SK-N-SH (cell line): ENCODE measurements around the gene CISD3. TPM values are rescaled to one million over a fixed set of nuclear protein-coding genes. Genes with fewer than 3 reads are reported as not detected.

Source experiments
- CTCF ChIA-PET: fragments of 300-600, 350-600 bp; formaldehyde crosslinking; extraction: SDS; loops from one replicate; lab custom pipeline; 2021; lab: Yijun Ruan, JAX
- POLR2A ChIA-PET: fragments of 350-600 bp; sonication (Branson Sonifier 250); formaldehyde crosslinking; extraction: SDS; loops from one replicate; lab custom pipeline; 2020; ENCODE audit warnings: antibody characterized with exemption, inconsistent platforms; lab: Yijun Ruan, JAX
- DNase-seq: peaks from one replicate; pipeline ENCODE4 v3.0.0; 2012
- H2AFZ ChIP-seq: fragments of 200-600 bp; sonication (generic); 2 replicates; pipeline ENCODE4 v1.8.1; 2016; ENCODE audit warnings: antibody characterized with exemption, mild to moderate bottlenecking, low read depth
- H3F3A ChIP-seq: fragments of 200-600 bp; sonication (generic); replicated peaks from 2 replicates; pipeline ENCODE3; 2016; ENCODE audit warnings: antibody characterized with exemption, mild to moderate bottlenecking; ENCODE audit not compliant: insufficient read depth
- H3K27ac ChIP-seq, 2 experiments: fragments of 200-500 bp in 1 of 2; fragments of 200-600 bp in 1 of 2; sonication (Bioruptor generic) in 1 of 2; sonication (generic), shearing (Covaris generic) in 1 of 2; 2 replicates each; pipeline versions ENCODE4 v1.5.1 to v1.6.1; 2014 to 2016; ENCODE audit warnings: low read depth in 2 of 2, inconsistent platforms in 1 of 2, low read length in 1 of 2, mild to moderate bottlenecking in 1 of 2, mixed read lengths in 1 of 2
- H3K27me3 ChIP-seq: fragments of 200-600 bp; sonication (generic), shearing (Covaris generic); 2 replicates; pipeline ENCODE4 v1.6.1; 2016; ENCODE audit warnings: mixed run types; ENCODE audit not compliant: insufficient read depth
- H3K36me3 ChIP-seq, 2 experiments: fragments of 200-500 bp in 1 of 2; fragments of 200-600 bp in 1 of 2; sonication (Bioruptor generic) in 1 of 2; sonication (generic) in 1 of 2; replicated peaks in 1 of 2; 2 replicates each; pipeline versions ENCODE3 to v1.5.1; 2014 to 2016; ENCODE audit warnings: low read length in 1 of 2, mild to moderate bottlenecking in 1 of 2; ENCODE audit not compliant: insufficient read depth in 2 of 2, control insufficient read depth in 1 of 2
- H3K4me1 ChIP-seq, 2 experiments: fragments of 200-500 bp in 1 of 2; fragments of 200-600 bp in 1 of 2; sonication (Bioruptor generic) in 1 of 2; sonication (generic), shearing (Covaris generic) in 1 of 2; 2 replicates each; pipeline versions ENCODE4 v1.5.1 to v1.6.1; 2014 to 2016; ENCODE audit warnings: low read depth in 1 of 2, low read length in 1 of 2, mixed run types in 1 of 2; ENCODE audit not compliant: insufficient read depth in 2 of 2, control insufficient read depth in 1 of 2
- H3K4me2 ChIP-seq: fragments of 200-600 bp; sonication (generic), shearing (Covaris generic); 2 replicates; pipeline ENCODE4 v1.6.1; 2017; ENCODE audit warnings: mixed run types
- H3K4me3 ChIP-seq, 2 experiments: fragments of 200-500 bp in 1 of 2; fragments of 200-600 bp in 1 of 2; sonication (Bioruptor generic) in 1 of 2; sonication (generic), shearing (Covaris generic) in 1 of 2; 2 replicates each; pipeline versions ENCODE4 v1.5.1 to v1.8.1; 2014 to 2016; ENCODE audit warnings: low read depth in 2 of 2, inconsistent platforms in 1 of 2, low read length in 1 of 2, mild to moderate bottlenecking in 1 of 2, mixed read lengths in 1 of 2, moderate library complexity in 1 of 2
- H3K79me2 ChIP-seq: fragments of 200-600 bp; sonication (generic); 2 replicates; pipeline ENCODE4 v1.8.1; 2017; ENCODE audit warnings: mild to moderate bottlenecking; ENCODE audit not compliant: insufficient read depth
- H3K9ac ChIP-seq: fragments of 200-600 bp; sonication (generic); 2 replicates; pipeline ENCODE4 v1.6.1; 2017; ENCODE audit warnings: mixed run types
- H3K9me2 ChIP-seq: fragments of 200-600 bp; sonication (generic); 2 replicates; pipeline ENCODE4 v1.6.1; 2017; ENCODE audit warnings: mixed run types
- H3K9me3 ChIP-seq: fragments of 200-600 bp; sonication (generic); 2 replicates; pipeline ENCODE4 v1.6.1; 2017; ENCODE audit warnings: mixed run types, mild to moderate bottlenecking, moderate library complexity
- H4K20me1 ChIP-seq: fragments of 200-600 bp; sonication (generic); 2 replicates; pipeline ENCODE4 v1.6.1; 2017; ENCODE audit warnings: mild to moderate bottlenecking, mixed run types; ENCODE audit not compliant: insufficient read depth
- CHD2 ChIP-seq: fragments of 150-350 bp; IDR thresholded peaks from 2 replicates; pipeline ENCODE4 v1.6.1; 2018; ENCODE audit warnings: low read length; ENCODE audit not compliant: partially characterized antibody
- EP300 ChIP-seq, 2 experiments: IDR thresholded peaks; 2 replicates each; pipeline versions ENCODE4 v1.4.0 to v1.6.1; 2012; ENCODE audit warnings: borderline replicate concordance in 1 of 2, low read depth in 1 of 2, low read length in 1 of 2
- EZH2phosphoT487 ChIP-seq: fragments of 200-600 bp; sonication (generic); IDR thresholded peaks from 2 replicates; pipeline ENCODE4 v1.6.1; 2017; ENCODE audit warnings: low read depth, mixed run types, mild to moderate bottlenecking, antibody characterized with exemption, moderate library complexity, borderline replicate concordance
- FOSL2 ChIP-seq: IDR thresholded peaks from 2 replicates; pipeline ENCODE4 v1.4.0; 2012; ENCODE audit warnings: low read depth, mild to moderate bottlenecking, moderate library complexity, borderline replicate concordance
- FOXJ3 ChIP-seq: sonication (generic); formaldehyde crosslinking; IDR thresholded peaks from 2 replicates; pipeline ENCODE4 v1.5.1; 2020; ENCODE audit warnings: mild to moderate bottlenecking, missing genetic modification reagents
- FOXM1 ChIP-seq: IDR thresholded peaks from 2 replicates; pipeline ENCODE4 v1.4.0; 2012; ENCODE audit warnings: low read depth, mild to moderate bottlenecking
- GATA2 ChIP-seq: sonication (generic); formaldehyde crosslinking; IDR thresholded peaks from 2 replicates; pipeline ENCODE4 v1.5.0; 2020; ENCODE audit warnings: mild to moderate bottlenecking, missing genetic modification reagents
- IRF3 ChIP-seq: fragments of 150-350 bp; IDR thresholded peaks from 2 replicates; pipeline ENCODE4 v1.6.1; 2016; ENCODE audit warnings: mild to moderate bottlenecking, low read depth, low read length
- MEF2A ChIP-seq: IDR thresholded peaks from 2 replicates; pipeline ENCODE4 v1.4.0; 2012; ENCODE audit warnings: low read depth, borderline replicate concordance
- MXI1 ChIP-seq: IDR thresholded peaks from 2 replicates; pipeline ENCODE4 v1.6.1; 2012; ENCODE audit warnings: mild to moderate bottlenecking, low read depth, low read length, improper control_type of control experiment
- NFIC ChIP-seq: IDR thresholded peaks from 2 replicates; pipeline ENCODE4 v1.4.0; 2012; ENCODE audit warnings: borderline replicate concordance
- NRF1 ChIP-seq: IDR thresholded peaks from 2 replicates; pipeline ENCODE4 v1.6.1; 2012; ENCODE audit warnings: low read depth, mild to moderate bottlenecking, low read length
- PBX3 ChIP-seq: IDR thresholded peaks from 2 replicates; pipeline ENCODE4; 2012
- POLR2AphosphoS5 ChIP-seq: IDR thresholded peaks from 2 replicates; pipeline ENCODE4 v1.6.1; 2012; ENCODE audit warnings: low read depth, low read length
- RCOR1 ChIP-seq: fragments of 150-350 bp; IDR thresholded peaks from 2 replicates; pipeline ENCODE4 v1.6.1; 2017; ENCODE audit warnings: antibody characterized with exemption, low read length
- RFX5 ChIP-seq: IDR thresholded peaks from 2 replicates; pipeline ENCODE4 v1.6.1; 2012; ENCODE audit warnings: mild to moderate bottlenecking, improper control_type of control experiment, low read length
- RXRA ChIP-seq: IDR thresholded peaks from 2 replicates; pipeline ENCODE4 v1.4.0; 2012; ENCODE audit warnings: low read depth, mild to moderate bottlenecking, borderline replicate concordance
- SIN3A ChIP-seq: IDR thresholded peaks from 2 replicates; pipeline ENCODE4 v1.6.1; 2012; ENCODE audit warnings: low read depth, mild to moderate bottlenecking, low read length, moderate library complexity, borderline replicate concordance
- TAF1 ChIP-seq: IDR thresholded peaks from 2 replicates; pipeline ENCODE4 v1.6.1; 2012; ENCODE audit warnings: low read depth, mild to moderate bottlenecking, low read length, moderate library complexity, borderline replicate concordance
- YY1 ChIP-seq: IDR thresholded peaks from 2 replicates; pipeline ENCODE4 v1.4.0; 2012; ENCODE audit warnings: low read depth, mild to moderate bottlenecking
- ZBTB33 ChIP-seq: IDR thresholded peaks from 2 replicates; pipeline ENCODE4 v1.4.0; 2012; ENCODE audit warnings: low read depth, borderline replicate concordance
- WGBS: methylation state at CpG from one replicate; pipeline ENCODE4 v1.1.6; 2017; ENCODE audit warnings: low lambda C conversion rate; 5-methylcytosine and 5-hydroxymethylcytosine counted together
- polyA plus RNA-seq, 3 experiments: library from polyadenylated mRNA; depleted of rRNA; stranded (reverse); fragments of >200 nt; gene quantifications; 2 replicates each; pipeline ENCODE4 v1.2.3, GENCODE V29; 2012
- TF ChIP-seq, protein P1 (sequence below): IDR thresholded peaks from 2 replicates; pipeline ENCODE4 v1.4.0; 2012; ENCODE audit warnings: low read depth
- TF ChIP-seq, protein P2 (sequence below): IDR thresholded peaks from 2 replicates; pipeline ENCODE4 v1.6.1; 2012; ENCODE audit warnings: mild to moderate bottlenecking, low read depth, low read length, moderate library complexity

CISD3 gene
- polyA plus RNA-seq, 1 of the 3 experiments (the other 2 are of a cell fraction), result 16.5 TPM

DNA sequence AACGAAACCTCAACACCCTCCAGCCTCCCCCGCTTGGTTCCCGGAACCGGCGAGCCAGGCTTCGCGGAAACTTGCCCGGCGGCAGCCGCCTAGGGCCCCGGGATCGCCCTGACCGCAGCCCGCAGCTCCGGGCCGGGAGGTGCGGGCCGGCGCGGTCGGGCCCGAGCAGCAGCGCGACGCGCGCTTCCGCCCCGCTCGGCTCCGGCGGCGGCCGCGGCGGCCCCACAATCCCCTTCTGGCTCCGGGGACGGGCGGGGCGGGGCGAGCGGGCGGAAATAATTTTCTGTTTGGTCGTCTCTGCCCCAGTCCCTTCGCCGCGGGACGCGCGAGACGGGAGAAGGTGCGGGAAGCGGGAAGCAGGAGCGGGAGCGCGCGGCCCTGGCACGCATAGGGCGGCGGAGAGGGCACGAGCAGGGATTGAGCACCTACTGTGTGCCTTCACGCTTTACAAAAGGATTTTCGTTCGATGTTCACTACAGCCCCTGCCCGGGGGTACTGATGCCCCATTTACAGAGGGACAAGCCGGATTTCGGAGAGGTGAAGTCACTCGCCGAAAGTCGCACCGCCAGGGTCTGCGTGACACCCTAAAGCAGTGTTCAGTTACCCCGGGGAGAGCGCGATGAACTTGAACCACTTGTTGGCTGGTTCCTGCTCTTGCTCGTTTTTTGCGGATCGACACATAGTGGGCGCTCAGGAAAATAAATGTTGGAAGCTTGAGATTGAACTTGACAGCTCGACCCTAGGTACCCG is 27.8 kb upstream of the CISD3 start:
- H3K9ac ChIP-seq, result peak overlapping the region; percentile 75
- ChIA-PET POLR2A (interaction anchor here (0.6 to 1.5 kb wide), 2 partner anchors 29 to 223 kb away, joined by 3 to 5 read pairs; partner anchors contain the start of genes CISD3 and LASP1NB), CTCF (interaction anchor here (0.6 to 1.7 kb wide), 5 partner anchors 9 to 174 kb away, joined by 3 to 10 read pairs (median 4); no protein-coding TSS in a partner anchor)
- H3K27me3 ChIP-seq, result no peaks in the 10 kb centered on the region
- H3K9me2 ChIP-seq, result no peaks in the 10 kb centered on the region
- H3K4me2 ChIP-seq, result peak overlapping the region; percentile 81
- peak overlapping the region; percentile 94 for H2AFZ ChIP-seq
- 49% methylated on average over 17 of the region's 81 CpGs for whole genome bisulfite sequencing
- H3K79me2 ChIP-seq, result peaks cover 30% of the 10 kb centered on the region; the same call in 1 of the 2 replicates
- H3K4me3 ChIP-seq, result peak overlapping the region; percentile 71 to 81
- peaks cover 8% of the 10 kb centered on the region; the same call in 1 of the 2 replicates for H4K20me1 ChIP-seq
- H3K4me1 ChIP-seq, result peaks cover 10 to 36% of the 10 kb centered on the region in 2 experiments; a peak in 2 of 4 replicates
- peaks cover 30% of the 10 kb centered on the region for H3F3A ChIP-seq
- no peaks in the 10 kb centered on the region for H3K9me3 ChIP-seq
- peaks cover 0 to under 1% of the 10 kb centered on the region in 2 experiments for H3K36me3 ChIP-seq
- peak overlapping the region; percentile 71 to 86 for H3K27ac ChIP-seq
- peak; percentile 94 for DNase-seq
- 0 out of 2 replicates have a peak, but pooled peaks have one; percentile 35 for TF ChIP-seq TAF1
- peak; percentile 93 for TF ChIP-seq ZBTB33
- TF ChIP-seq POLR2AphosphoS5, result peak; percentile 73
- TF ChIP-seq FOXM1, result no peak
- TF ChIP-seq RCOR1, result no peak
- TF ChIP-seq FOXJ3 (CRISPR knock-in tag), result no peak
- TF ChIP-seq EZH2phosphoT487, result no peak
- no peak for TF ChIP-seq FOSL2
- no peak for TF ChIP-seq SIN3A
- no peak for TF ChIP-seq MEF2A
- no peak for TF ChIP-seq NRF1
- no peak for TF ChIP-seq RXRA
- TF ChIP-seq, protein P1, sequence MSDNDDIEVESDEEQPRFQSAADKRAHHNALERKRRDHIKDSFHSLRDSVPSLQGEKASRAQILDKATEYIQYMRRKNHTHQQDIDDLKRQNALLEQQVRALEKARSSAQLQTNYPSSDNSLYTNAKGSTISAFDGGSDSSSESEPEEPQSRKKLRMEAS, result no peak; the same call in 1 of the 2 replicates
- no peak for TF ChIP-seq YY1
- TF ChIP-seq GATA2, result no peak
- TF ChIP-seq PBX3, result no peak
- TF ChIP-seq CHD2, result peak; percentile 97
- peak in 1 of 2 experiments; percentile 26; a peak in 1 of 4 replicates for TF ChIP-seq EP300 (IDR thresholded peaks at IDR 0.05; ENCODE audit: borderline replicate concordance in 1 of 2, low read depth in 1 of 2, low read length in 1 of 2)
- no peak for TF ChIP-seq RFX5
- no peak for TF ChIP-seq IRF3
- TF ChIP-seq, protein P2, sequence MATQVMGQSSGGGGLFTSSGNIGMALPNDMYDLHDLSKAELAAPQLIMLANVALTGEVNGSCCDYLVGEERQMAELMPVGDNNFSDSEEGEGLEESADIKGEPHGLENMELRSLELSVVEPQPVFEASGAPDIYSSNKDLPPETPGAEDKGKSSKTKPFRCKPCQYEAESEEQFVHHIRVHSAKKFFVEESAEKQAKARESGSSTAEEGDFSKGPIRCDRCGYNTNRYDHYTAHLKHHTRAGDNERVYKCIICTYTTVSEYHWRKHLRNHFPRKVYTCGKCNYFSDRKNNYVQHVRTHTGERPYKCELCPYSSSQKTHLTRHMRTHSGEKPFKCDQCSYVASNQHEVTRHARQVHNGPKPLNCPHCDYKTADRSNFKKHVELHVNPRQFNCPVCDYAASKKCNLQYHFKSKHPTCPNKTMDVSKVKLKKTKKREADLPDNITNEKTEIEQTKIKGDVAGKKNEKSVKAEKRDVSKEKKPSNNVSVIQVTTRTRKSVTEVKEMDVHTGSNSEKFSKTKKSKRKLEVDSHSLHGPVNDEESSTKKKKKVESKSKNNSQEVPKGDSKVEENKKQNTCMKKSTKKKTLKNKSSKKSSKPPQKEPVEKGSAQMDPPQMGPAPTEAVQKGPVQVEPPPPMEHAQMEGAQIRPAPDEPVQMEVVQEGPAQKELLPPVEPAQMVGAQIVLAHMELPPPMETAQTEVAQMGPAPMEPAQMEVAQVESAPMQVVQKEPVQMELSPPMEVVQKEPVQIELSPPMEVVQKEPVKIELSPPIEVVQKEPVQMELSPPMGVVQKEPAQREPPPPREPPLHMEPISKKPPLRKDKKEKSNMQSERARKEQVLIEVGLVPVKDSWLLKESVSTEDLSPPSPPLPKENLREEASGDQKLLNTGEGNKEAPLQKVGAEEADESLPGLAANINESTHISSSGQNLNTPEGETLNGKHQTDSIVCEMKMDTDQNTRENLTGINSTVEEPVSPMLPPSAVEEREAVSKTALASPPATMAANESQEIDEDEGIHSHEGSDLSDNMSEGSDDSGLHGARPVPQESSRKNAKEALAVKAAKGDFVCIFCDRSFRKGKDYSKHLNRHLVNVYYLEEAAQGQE, result no peak
- TF ChIP-seq MXI1, result no peak
- TF ChIP-seq NFIC, result 0 out of 2 replicates have a peak, but pooled peaks have one; percentile 4
